Uterus (tissue), 4 donors: ENCODE measurements around the gene RGS8. TPM values are rescaled to one million over a fixed set of nuclear protein-coding genes. Genes with fewer than 3 reads are reported as not detected.

Source experiments
- DNase-seq, 2 donors: peaks; one replicate each; pipeline ENCODE4 v3.0.0-alpha.2; 2019 to 2020
- H3K27ac ChIP-seq, 2 donors: fragments of 200-600 bp; sonication (generic); 1 replicate in 1 of 2; 2 replicates in 1 of 2; pipeline ENCODE4 v1.5.1; 2016 to 2018
- H3K27me3 ChIP-seq, 2 donors: fragments of 200-600 bp; sonication (generic); one replicate each; pipeline ENCODE4 v1.5.1; 2018 to 2019; ENCODE audit warnings: control low read depth in 1 of 2
- H3K36me3 ChIP-seq, 2 donors: fragments of 200-600 bp; sonication (generic); one replicate each; pipeline ENCODE4 v1.5.1; 2019; ENCODE audit warnings: control low read depth in 1 of 2
- H3K4me1 ChIP-seq, 2 donors: fragments of 200-600 bp; sonication (generic); one replicate each; pipeline ENCODE4 v1.5.1; 2018 to 2019; ENCODE audit warnings: control low read depth in 1 of 2
- H3K4me3 ChIP-seq, 2 donors: fragments of 200-600 bp; sonication (generic); 1 replicate in 1 of 2; 2 replicates in 1 of 2; pipeline ENCODE4 v1.5.1; 2018 to 2019; ENCODE audit warnings: mild to moderate bottlenecking in 1 of 2
- H3K9me3 ChIP-seq, 2 donors: fragments of 200-600 bp; sonication (generic); one replicate each; pipeline ENCODE4 v1.5.1; 2019; ENCODE audit warnings: control low read depth in 1 of 2
- CTCF ChIP-seq, 4 experiments: fragments of 200-600 bp in 2 of 4; fragments of 450-650 bp in 2 of 4; sonication (generic) in 2 of 4; IDR thresholded peaks; one replicate each; pipeline ENCODE4 v1.5.1; 2016 to 2019; ENCODE audit warnings: antibody characterized with exemption in 4 of 4, mild to moderate bottlenecking in 2 of 4, moderate library complexity in 1 of 4
- POLR2A ChIP-seq, 2 donors: fragments of 450-650 bp; IDR thresholded peaks; one replicate each; pipeline ENCODE4 v1.6.1; 2016; ENCODE audit warnings: antibody characterized with exemption in 2 of 2, mild to moderate bottlenecking in 1 of 2, moderate library complexity in 1 of 2
- intact Hi-C: fragments of 100-400 bp; cut with DNase I; formaldehyde crosslinking; loops from one replicate; pipeline ENCODE4 v1.15.1; 2023; ENCODE audit warnings: low total_unique reads
- total RNA-seq, 4 donors: library from RNA; depleted of rRNA in 3 of 4; stranded (reverse); fragments of >200 nt in 3 of 4; gene quantifications; one replicate each; pipeline versions ENCODE4 v1.1.0 to v1.2.4, GENCODE V29; 2014 to 2023
- donor health status: DM: yes; HTN: yes; CAD: no.

Gene RGS8
- total RNA-seq, 4 donors from 2014 or later, result not detected

GRCh38 chr1:182642461-182642860, 41.9 kb downstream of the RGS8 start:
- Histone ChIP-seq H3K27me3 (no peaks in the 10 kb centered on the region), H3K4me3 (no peak overlapping the region), H3K9me3 (no peaks in the 10 kb centered on the region), H3K27ac (no peak overlapping the region), H3K36me3 (no peaks in the 10 kb centered on the region), H3K4me1 (no peaks in the 10 kb centered on the region)
- no peak for TF ChIP-seq POLR2A (IDR thresholded peaks at IDR 0.05)
- TF ChIP-seq CTCF (IDR thresholded peaks at IDR 0.05), result no peak
- intact Hi-C loops, result no loop called here
- no peak for DNase-seq

- H3K9me3 ChIP-seq, result no peaks in the 10 kb centered on the region
- no peak for TF ChIP-seq POLR2A (IDR thresholded peaks at IDR 0.05)
- TF ChIP-seq CTCF (IDR thresholded peaks at IDR 0.05), result no peak
- DNase-seq, result no peak
- H3K27ac ChIP-seq, result no peak overlapping the region
- H3K36me3 ChIP-seq, result no peaks in the 10 kb centered on the region
- no peaks in the 10 kb centered on the region for H3K27me3 ChIP-seq
- no peak overlapping the region for H3K4me3 ChIP-seq
- H3K4me1 ChIP-seq, result no peaks in the 10 kb centered on the region
- intact Hi-C loops, result no loop called here
Observed at GRCh38 chr1:182641561-182641960, 42.8 kb downstream of the RGS8 start.

- no peaks in the 10 kb centered on the region for H3K9me3 ChIP-seq
- no peaks in the 10 kb centered on the region for H3K4me1 ChIP-seq
- H3K27me3 ChIP-seq, result no peaks in the 10 kb centered on the region
- no peaks in the 10 kb centered on the region for H3K36me3 ChIP-seq
- no peak overlapping the region for H3K27ac ChIP-seq
- no peak overlapping the region for H3K4me3 ChIP-seq
- intact Hi-C loops, result no loop called here
- no peak for TF ChIP-seq POLR2A (IDR thresholded peaks at IDR 0.05)
- no peak for TF ChIP-seq CTCF (IDR thresholded peaks at IDR 0.05)
- DNase-seq, result no peak
Observed at GRCh38 chr1:182639330-182639729, 45.1 kb downstream of the RGS8 start.

GRCh38 chr1:182637769-182638168, 46.6 kb downstream of the RGS8 start:
- no peak for DNase-seq
- H3K9me3 ChIP-seq, result no peaks in the 10 kb centered on the region
- no peak overlapping the region for H3K4me3 ChIP-seq
- no peaks in the 10 kb centered on the region for H3K4me1 ChIP-seq
- no peak overlapping the region for H3K27ac ChIP-seq
- intact Hi-C loops, result no loop called here
- H3K36me3 ChIP-seq, result no peaks in the 10 kb centered on the region
- no peak for TF ChIP-seq CTCF (IDR thresholded peaks at IDR 0.05)
- no peak for TF ChIP-seq POLR2A (IDR thresholded peaks at IDR 0.05)
- H3K27me3 ChIP-seq, result no peaks in the 10 kb centered on the region

- TF ChIP-seq POLR2A (IDR thresholded peaks at IDR 0.05), result no peak
- no peak for TF ChIP-seq CTCF (IDR thresholded peaks at IDR 0.05)
- H3K36me3 ChIP-seq, result no peaks in the 10 kb centered on the region
- intact Hi-C loops, result no loop called here
Observed at GRCh38 chr1:182635871-182636270, 48.5 kb downstream of the RGS8 start.

More at GRCh38 chr1:182635871-182636270, 48.5 kb downstream of the RGS8 start:
- H3K27ac ChIP-seq, result no peak overlapping the region
- H3K4me3 ChIP-seq, result no peak overlapping the region
- no peak for DNase-seq
- H3K27me3 ChIP-seq, result no peaks in the 10 kb centered on the region
- no peaks in the 10 kb centered on the region for H3K9me3 ChIP-seq
- H3K4me1 ChIP-seq, result no peaks in the 10 kb centered on the region

Other genes with a start within 250 kb of the RGS8 start
- not detected for gene RGSL1, start 234.4 kb downstream of the RGS8 start, total RNA-seq
- gene RNASEL, start 95.3 kb downstream of the RGS8 start, total RNA-seq, result 10 to 100 TPM in 1 of 4 donors, 1 to 10 TPM in 3; 4.1 to 13.4 (median 6.9) TPM
- 1 to 10 TPM in 3 of 4 donors, not detected in 1; 1.2 to 3.9 (median 3.5) TPM for gene RGS16, start 80.2 kb downstream of the RGS8 start, total RNA-seq
- gene NPL, start 105.2 kb upstream of the RGS8 start, total RNA-seq, result 1 to 10 TPM in 2 of 4 donors, under 1 TPM in 2; 0.29 to 9.9 (median 4.4) TPM
- 100 to 1,000 TPM in 3 of 4 donors, 10 to 100 TPM in 1; 70.0 to 227 (median 151) TPM for gene DHX9, start 154.8 kb upstream of the RGS8 start, total RNA-seq